Mucosa of descending colon (tissue), 3 donors: ENCODE results near the gene MRPL40. TPM values are rescaled to one million over a fixed set of nuclear protein-coding genes. Genes with fewer than 3 reads are reported as not detected.

Experiments
- ATAC-seq: fragments of 200-7000 bp; cut with Tn5 transposase; one replicate; pipeline ENCODE4 v1.9.1; 2020; ENCODE audit warnings: mild to moderate bottlenecking, moderate library complexity
- DNase-seq, 3 donors: peaks; one replicate each; pipeline ENCODE4 v3.0.0-alpha.2; 2020
- H3K36me3 ChIP-seq: fragments of 200-600 bp; one replicate; pipeline ENCODE4 v1.8.0; 2021; ENCODE audit warnings: low read depth, mild to moderate bottlenecking
- H3K4me1 ChIP-seq: fragments of 200-600 bp; one replicate; pipeline ENCODE4 v1.8.0; 2021; ENCODE audit warnings: low read depth, mild to moderate bottlenecking
- H3K4me3 ChIP-seq: fragments of 200-600 bp; one replicate; pipeline ENCODE4 v1.8.0; 2021; ENCODE audit warnings: mild to moderate bottlenecking
- H3K9me3 ChIP-seq: fragments of 200-600 bp; one replicate; pipeline ENCODE4 v1.8.0; 2021; ENCODE audit warnings: mild to moderate bottlenecking
- CTCF ChIP-seq: fragments of 200-600 bp; IDR thresholded peaks from one replicate; pipeline ENCODE4 v1.8.0; 2022; ENCODE audit warnings: antibody characterized with exemption, mild to moderate bottlenecking
- intact Hi-C, 2 donors: fragments of 100-400 bp; cut with DNase I in 1 of 2; cut with micrococcal nuclease in 1 of 2; formaldehyde crosslinking; loops; one replicate each; pipeline versions ENCODE4 v1.11.0 to v1.11.1; 2022; cut with DNase I, micrococcal nuclease
- total RNA-seq, 3 donors: library from RNA; stranded (reverse); fragmentation: NEBNext Ultra II Directional in 2 of 3; extraction: Animal tissue kit (Norgen Biotek cat#: 25700) in 2 of 3; gene quantifications; one replicate each; pipeline versions ENCODE4 v1.2.1 to v1.2.4, GENCODE V29; 2021 to 2023
- donor health status: DM: no; HTN: no; CAD: no; lungs with moderate emphysema.
- donor health status: DM: no; HTN: no; CAD: no.
- donor health status: DM: no; HTN: yes; CAD: no.

Gene MRPL40
- total RNA-seq, 3 donors from 2014 or later, result 15.2 to 21.7 (median 19.0) TPM

- no peak for TF ChIP-seq CTCF
- no peak for ATAC-seq
- no peak for DNase-seq
- intact Hi-C loops, result no loop called here
- no peaks in the 10 kb centered on the region for H3K36me3 ChIP-seq
- H3K9me3 ChIP-seq, result no peaks in the 10 kb centered on the region
- H3K4me1 ChIP-seq, result no peaks in the 10 kb centered on the region
- H3K4me3 ChIP-seq, result no peak overlapping the region
Observed at GRCh38 chr22:19401483-19401882, 30.9 kb upstream of the MRPL40 start.

GRCh38 chr22:19402642-19403191, 29.6 kb upstream of the MRPL40 start:
- TF ChIP-seq CTCF, result no peak
- H3K9me3 ChIP-seq, result no peaks in the 10 kb centered on the region
- intact Hi-C loops, result no loop called here
- no peak overlapping the region for H3K4me3 ChIP-seq
- H3K4me1 ChIP-seq, result no peaks in the 10 kb centered on the region
- ATAC-seq (no peak), DNase-seq (no peak)
- no peaks in the 10 kb centered on the region for H3K36me3 ChIP-seq

- DNase-seq, result no peak
- no peaks in the 10 kb centered on the region for H3K36me3 ChIP-seq
- H3K9me3 ChIP-seq, result no peaks in the 10 kb centered on the region
- ATAC-seq, result no peak
- no peaks in the 10 kb centered on the region for H3K4me1 ChIP-seq
- TF ChIP-seq CTCF, result no peak
- H3K4me3 ChIP-seq, result no peak overlapping the region
- intact Hi-C loops, result no loop called here
Observed at GRCh38 chr22:19404676-19405075, 27.7 kb upstream of the MRPL40 start.

- Histone ChIP-seq H3K4me1 (no peaks in the 10 kb centered on the region), H3K36me3 (no peaks in the 10 kb centered on the region), H3K4me3 (no peak overlapping the region), H3K9me3 (no peaks in the 10 kb centered on the region)
- intact Hi-C loops, result no loop called here
- no peak for ATAC-seq
- DNase-seq, result no peak
- TF ChIP-seq CTCF, result no peak
Observed at GRCh38 chr22:19405133-19405532, 27.2 kb upstream of the MRPL40 start.

- H3K36me3 ChIP-seq, result no peaks in the 10 kb centered on the region
- no peak overlapping the region for H3K4me3 ChIP-seq
- no peak for DNase-seq
- no peaks in the 10 kb centered on the region for H3K4me1 ChIP-seq
- no peaks in the 10 kb centered on the region for H3K9me3 ChIP-seq
- no peak for TF ChIP-seq CTCF
- intact Hi-C loops, result no loop called here
- no peak for ATAC-seq
Observed at GRCh38 chr22:19405652-19406051, 26.7 kb upstream of the MRPL40 start.

- TF ChIP-seq CTCF, result no peak
- DNase-seq (no peak), ATAC-seq (no peak)
- H3K4me1 ChIP-seq, result no peaks in the 10 kb centered on the region
- H3K4me3 ChIP-seq, result no peak overlapping the region
- H3K9me3 ChIP-seq, result no peaks in the 10 kb centered on the region
- H3K36me3 ChIP-seq, result no peaks in the 10 kb centered on the region
- intact Hi-C loops, result no loop called here
Observed at GRCh38 chr22:19406281-19406811, 26.0 kb upstream of the MRPL40 start.
